ENCODE measurements around the gene TMEM255A. TPM values are rescaled to one million over a fixed set of nuclear protein-coding genes. Genes with fewer than 3 reads are reported as not detected.

The TMEM255A gene
- total RNA-seq, 4 donors from 2014 or later = 0.20 to 2.9 (median 0.67) TPM; not detected in 1

DNA sequence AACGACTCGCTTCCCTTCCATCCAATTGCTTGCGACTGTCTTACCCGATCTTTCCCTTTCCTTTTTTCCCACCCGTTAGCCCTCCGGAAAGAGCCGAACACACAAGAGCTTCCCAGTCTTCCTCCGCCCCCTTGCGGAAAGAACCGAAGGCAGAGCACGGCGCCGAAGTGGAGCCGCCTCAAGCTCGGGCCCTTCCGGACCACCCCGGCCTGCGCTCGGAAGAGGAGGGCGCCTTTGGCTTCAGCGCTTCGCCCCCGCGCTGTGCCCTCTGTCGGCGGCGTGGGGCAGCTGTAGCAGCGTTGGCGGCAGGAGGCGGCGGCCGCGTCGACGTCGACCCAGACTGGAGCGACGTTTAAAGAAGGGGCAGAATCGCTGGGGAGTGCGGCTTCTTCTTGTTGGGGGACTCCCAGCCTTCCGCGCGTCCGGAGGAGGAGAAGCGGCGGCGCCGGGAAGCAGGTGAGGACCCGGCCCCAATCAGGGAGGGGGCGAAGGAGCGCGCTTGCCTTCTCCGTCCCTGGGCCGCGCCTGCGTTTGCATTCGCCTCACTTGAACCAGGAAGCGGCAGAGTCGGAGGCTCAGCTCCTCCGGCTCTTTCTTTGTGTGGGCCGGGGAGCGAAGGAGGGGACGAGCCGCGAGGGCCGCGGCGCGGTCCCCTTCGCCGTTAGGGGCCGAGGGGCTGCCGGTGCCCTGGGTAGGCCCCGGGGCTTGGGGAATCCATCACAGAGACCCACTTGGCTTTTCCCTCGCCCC is 60.6 kb downstream of the TMEM255A start, which contains the start of gene ZBTB33:
Gene ZBTB33, plus strand, starts transcription at position 291 of the 750 bp plus-strand sequence. CDS start 2,604 bp downstream, outside the sequence.
- H3K4me1 ChIP-seq = no peaks in the 10 kb centered on the region
- DNase-seq = peak; percentile 89 to 90
- 0% methylated on average over 23 to 43 of the region's 75 CpGs for WGBS, 2 donors
- peak within 1 kb of the TSS; percentile 23 to 43 (median 33) for H3K4me3 ChIP-seq (replicated peaks in 1 of 3)
- TF ChIP-seq POLR2A (IDR thresholded peaks at IDR 0.05) = peak in 1 of 2 donors; percentile 89
- TF ChIP-seq, protein P1, sequence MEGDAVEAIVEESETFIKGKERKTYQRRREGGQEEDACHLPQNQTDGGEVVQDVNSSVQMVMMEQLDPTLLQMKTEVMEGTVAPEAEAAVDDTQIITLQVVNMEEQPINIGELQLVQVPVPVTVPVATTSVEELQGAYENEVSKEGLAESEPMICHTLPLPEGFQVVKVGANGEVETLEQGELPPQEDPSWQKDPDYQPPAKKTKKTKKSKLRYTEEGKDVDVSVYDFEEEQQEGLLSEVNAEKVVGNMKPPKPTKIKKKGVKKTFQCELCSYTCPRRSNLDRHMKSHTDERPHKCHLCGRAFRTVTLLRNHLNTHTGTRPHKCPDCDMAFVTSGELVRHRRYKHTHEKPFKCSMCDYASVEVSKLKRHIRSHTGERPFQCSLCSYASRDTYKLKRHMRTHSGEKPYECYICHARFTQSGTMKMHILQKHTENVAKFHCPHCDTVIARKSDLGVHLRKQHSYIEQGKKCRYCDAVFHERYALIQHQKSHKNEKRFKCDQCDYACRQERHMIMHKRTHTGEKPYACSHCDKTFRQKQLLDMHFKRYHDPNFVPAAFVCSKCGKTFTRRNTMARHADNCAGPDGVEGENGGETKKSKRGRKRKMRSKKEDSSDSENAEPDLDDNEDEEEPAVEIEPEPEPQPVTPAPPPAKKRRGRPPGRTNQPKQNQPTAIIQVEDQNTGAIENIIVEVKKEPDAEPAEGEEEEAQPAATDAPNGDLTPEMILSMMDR (IDR thresholded peaks at IDR 0.05) = peak; percentile 37 to 71 (median 55)
- intact Hi-C loops (cut with DNase I) = no loop called here
- no peaks in the 10 kb centered on the region for H3K9me3 ChIP-seq
- H3K27ac ChIP-seq = peak within 1 kb of the TSS; percentile 84 to 89 (median 88)
- no peaks in the 10 kb centered on the region for H3K36me3 ChIP-seq
- H3K27me3 ChIP-seq = no peaks in the 10 kb centered on the region

DNA sequence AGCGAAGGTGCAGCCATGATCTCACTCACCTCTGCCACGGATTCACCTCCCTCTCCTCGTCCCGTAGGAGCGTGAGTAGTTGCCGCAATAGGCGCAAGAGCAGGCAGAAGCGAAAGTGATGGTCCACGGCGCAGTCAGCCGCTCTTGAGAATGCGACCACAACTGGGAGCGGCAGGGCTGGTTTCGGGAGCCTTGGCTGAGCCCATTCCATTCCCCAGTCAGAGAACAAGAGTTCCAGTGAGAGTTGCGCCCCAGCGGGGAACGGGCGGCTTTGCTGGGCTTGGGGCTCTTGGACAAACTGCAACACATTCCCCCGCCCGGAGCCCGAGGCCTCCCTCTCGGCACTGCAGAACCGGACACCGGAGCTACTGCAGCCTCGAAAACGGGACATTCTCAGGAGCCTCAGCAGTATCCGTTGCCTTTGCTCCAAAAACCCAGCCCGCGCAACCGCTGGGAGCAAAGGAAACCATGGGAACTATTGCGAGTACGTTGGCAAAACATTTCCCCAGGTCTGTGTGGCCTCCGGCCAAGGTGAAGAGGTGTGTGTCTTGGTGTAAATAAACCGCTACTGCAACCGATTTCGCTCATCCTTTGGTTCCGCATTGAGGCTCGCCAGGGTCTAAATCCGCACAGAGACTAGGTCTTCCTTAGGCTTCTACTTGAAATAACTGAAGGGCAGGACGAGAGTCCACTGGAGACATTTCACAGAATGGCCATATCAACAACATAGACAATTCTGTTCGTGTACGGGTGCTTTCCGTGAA is 66.3 kb downstream of the TMEM255A start:
- Histone ChIP-seq H3K4me3 (replicated peaks in 1 of 3) (peak overlapping the region in 2 of 3 donors; percentile 45 to 68), H3K27me3 (no peaks in the 10 kb centered on the region), H3K4me1 (peaks cover 0 to 7% of the 10 kb centered on the region in 2 donors), H3K27ac (peak overlapping the region; percentile 82 to 90 (median 87)), H3K9me3 (no peaks in the 10 kb centered on the region), H3K36me3 (no peaks in the 10 kb centered on the region)
- WGBS, 2 donors = 1 to 3% methylated on average over 15 to 18 of the region's 43 CpGs
- DNase-seq = peak; percentile 80 to 82
- TF ChIP-seq POLR2A (IDR thresholded peaks at IDR 0.05) = peak in 1 of 2 donors; percentile 30
- TF ChIP-seq, protein P1 (IDR thresholded peaks at IDR 0.05) = no peak
- intact Hi-C loops (cut with DNase I) = no loop called here

DNA sequence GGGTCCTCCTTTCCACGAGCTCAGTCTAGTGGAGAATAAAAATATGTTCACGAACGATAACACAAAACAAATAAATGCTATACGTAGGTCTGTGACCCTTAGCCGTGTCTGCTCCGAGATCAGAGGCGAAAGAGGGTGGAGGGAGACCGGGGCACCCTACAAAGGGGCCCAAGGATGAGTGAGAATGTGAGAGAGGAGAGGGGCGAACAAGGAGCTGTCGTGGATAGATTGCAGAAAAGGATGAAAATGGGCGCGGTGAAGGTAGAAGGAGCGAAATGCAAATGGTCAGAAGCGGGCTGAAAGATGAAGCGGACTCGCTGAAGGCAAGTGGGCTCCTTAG is 66.9 kb downstream of the TMEM255A start:
- no peak for DNase-seq
- no peaks in the 10 kb centered on the region for H3K27me3 ChIP-seq
- TF ChIP-seq, protein P1 (IDR thresholded peaks at IDR 0.05) = no peak
- TF ChIP-seq POLR2A (IDR thresholded peaks at IDR 0.05) = no peak
- WGBS, 2 donors = 0 to 1% methylated on average over 16 of the region's 16 CpGs
- no peaks in the 10 kb centered on the region for H3K36me3 ChIP-seq
- H3K27ac ChIP-seq = peak overlapping the region; percentile 82 to 90 (median 87)
- intact Hi-C loops (cut with DNase I) = no loop called here
- H3K4me3 ChIP-seq (replicated peaks in 1 of 3) = peak overlapping the region in 2 of 3 donors; percentile 45 to 68
- H3K4me1 ChIP-seq = peaks cover 0 to 7% of the 10 kb centered on the region in 2 donors
- no peaks in the 10 kb centered on the region for H3K9me3 ChIP-seq

DNA sequence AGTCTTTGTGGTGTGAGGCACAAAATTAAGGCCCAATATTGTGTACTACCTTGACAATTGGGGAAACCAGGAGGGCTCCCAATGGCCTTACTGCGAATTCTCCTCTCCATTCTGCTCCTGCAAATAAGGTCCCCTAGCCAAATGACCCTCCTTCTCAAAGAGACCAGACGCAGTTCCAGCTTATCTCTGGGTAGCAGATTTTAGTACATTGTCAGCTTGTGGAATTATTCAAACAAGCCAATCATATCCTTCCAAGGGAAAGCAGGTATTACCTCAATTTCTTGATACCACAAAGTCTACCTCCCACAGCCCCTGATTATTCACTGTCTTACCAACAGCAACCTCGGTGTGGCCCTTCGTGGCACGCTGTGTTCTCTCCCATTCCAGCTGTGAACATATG is 68.4 kb downstream of the TMEM255A start:
- no peak overlapping the region for H3K4me3 ChIP-seq (replicated peaks in 1 of 3)
- intact Hi-C loops (cut with DNase I) = no loop called here

More for the DNA sequence above, 68.4 kb downstream of the TMEM255A start:
- Histone ChIP-seq H3K4me1 (peaks cover 0 to 7% of the 10 kb centered on the region in 2 donors), H3K9me3 (no peaks in the 10 kb centered on the region), H3K36me3 (no peaks in the 10 kb centered on the region), H3K27me3 (no peaks in the 10 kb centered on the region), H3K27ac (no peak overlapping the region)
- no peak for DNase-seq
- WGBS, 2 donors = 90 to 96% methylated on average over 5 of the region's 5 CpGs
- no peak for TF ChIP-seq POLR2A (IDR thresholded peaks at IDR 0.05)
- TF ChIP-seq, protein P1 (IDR thresholded peaks at IDR 0.05) = no peak
